Caco-2 (cell line): Measurements from ENCODE around the gene STRA8. TPM values are rescaled to one million over a fixed set of nuclear protein-coding genes. Genes with fewer than 3 reads are reported as not detected.

Experiments
- Bru-seq: library from RNA; stranded (reverse); fragments of 400-500 nt; gene quantifications from one replicate; lab custom pipeline; 2021; lab: Mats Ljungman, UMichigan
- BruChase-seq, 2 experiments: library from RNA; stranded (reverse); fragments of 400-500 nt; gene quantifications; one replicate each; lab custom pipeline; 2021; lab: Mats Ljungman, UMichigan
- BruUV-seq: library from RNA; stranded (reverse); fragments of 400-500 nt; replicated peaks from 2 replicates; lab custom pipeline; 2021; lab: Mats Ljungman, UMichigan
- CTCF ChIA-PET: fragments of 300-600 bp; sonication (Branson Sonifier 250); formaldehyde crosslinking; loops from one replicate; lab custom pipeline; 2022; ENCODE audit warnings: antibody characterized with exemption; lab: Charles Lee
- POLR2A ChIA-PET: fragments of 300-600 bp; sonication (Branson Sonifier 250); formaldehyde crosslinking; loops from one replicate; lab custom pipeline; 2022; ENCODE audit warnings: antibody characterized with exemption; lab: Charles Lee
- DNase-seq, 2 experiments: peaks; one replicate each; pipeline versions ENCODE4 v3.0.0 to v3.0.0-alpha.2; 2020 to 2022
- H3K27me3 ChIP-seq: replicated peaks from 2 replicates; pipeline ENCODE4 v1.6.0; 2011; ENCODE audit warnings: low read length; ENCODE audit not compliant: control insufficient read depth, insufficient read depth
- H3K36me3 ChIP-seq: 2 replicates; pipeline ENCODE4 v1.5.1; 2011; ENCODE audit warnings: low read length; ENCODE audit not compliant: control insufficient read depth, insufficient read depth
- H3K4me1 ChIP-seq: fragments of 250-450 bp; sonication (Bioruptor Pico); 2 replicates; pipeline ENCODE4 v1.5.1; 2020; ENCODE audit warnings: mild to moderate bottlenecking
- H3K4me3 ChIP-seq: 2 replicates; pipeline ENCODE4 v1.5.1; 2011; ENCODE audit warnings: low read depth, mild to moderate bottlenecking, control low read depth, low read length
- H3K9me3 ChIP-seq: fragments of 250-450 bp; sonication (Bioruptor Pico); 2 replicates; pipeline ENCODE4 v1.5.1; 2020; ENCODE audit warnings: mild to moderate bottlenecking, moderate library complexity
- H3K27ac Mint-ChIP-seq: one replicate; pipeline ENCODE4 v1.8.0; 2022; ENCODE audit warnings: mixed read lengths; ENCODE audit not compliant: unreplicated experiment
- H3K27me3 Mint-ChIP-seq: one replicate; pipeline ENCODE4 v1.8.0; 2022; ENCODE audit warnings: mixed read lengths; ENCODE audit not compliant: insufficient read depth, unreplicated experiment
- H3K36me3 Mint-ChIP-seq: one replicate; pipeline ENCODE4 v1.8.0; 2022; ENCODE audit warnings: mild to moderate bottlenecking, mixed read lengths; ENCODE audit not compliant: insufficient read depth, unreplicated experiment
- H3K4me1 Mint-ChIP-seq: one replicate; pipeline ENCODE4 v1.8.0; 2022; ENCODE audit warnings: low read depth, mixed read lengths; ENCODE audit not compliant: unreplicated experiment
- H3K4me3 Mint-ChIP-seq: one replicate; pipeline ENCODE4 v1.8.0; 2022; ENCODE audit warnings: mild to moderate bottlenecking, moderate library complexity, mixed read lengths; ENCODE audit not compliant: unreplicated experiment
- H3K9me3 Mint-ChIP-seq: one replicate; pipeline ENCODE4 v1.8.0; 2022; ENCODE audit warnings: mixed read lengths; ENCODE audit not compliant: unreplicated experiment
- CTCF ChIP-seq, 2 experiments: fragments of 200-600 bp in 1 of 2; IDR thresholded peaks; 1 replicate in 1 of 2; 2 replicates in 1 of 2; pipeline versions ENCODE4 v1.5.1 to v1.8.0; 2011 to 2022; ENCODE audit warnings: antibody characterized with exemption in 1 of 2, control low read depth in 1 of 2, inconsistent platforms in 1 of 2, low read depth in 1 of 2, low read length in 1 of 2, mild to moderate bottlenecking in 1 of 2, moderate library complexity in 1 of 2; ENCODE audit not compliant: insufficient read depth in 1 of 2, severe bottlenecking in 1 of 2, unreplicated experiment in 1 of 2
- intact Hi-C: fragments of 100-400 bp; cut with micrococcal nuclease; formaldehyde crosslinking; loops from one replicate; pipeline ENCODE4 v1.10.0; 2022; ENCODE audit not compliant: unreplicated experiment
- long read RNA-seq: library from polyadenylated mRNA; stranded (forward); transcript quantifications from one replicate; pipeline ENCODE4 v2.0.0, GENCODE V29; 2022
- total RNA-seq: library from RNA; stranded (reverse); gene quantifications from 2 replicates; pipeline ENCODE4 v1.2.3, GENCODE V29; 2022

The STRA8 gene
- total RNA-seq = not detected in 2 replicates
- not detected for Bru-seq, nascent RNA
- BruChase-seq, experiment 1, labeled RNA remaining after a 2-hour chase = percentile 3 among the genes with signal in this experiment
- BruChase-seq, experiment 2, labeled RNA remaining after a 6-hour chase = not detected
- long read RNA-seq = 0 reads

- no peaks in the 10 kb centered on the region for H3K9me3 Mint-ChIP-seq
- intact Hi-C loops = no loop called here
- no peak within 1 kb of the TSS for H3K27ac Mint-ChIP-seq
- H3K36me3 ChIP-seq = no peaks in the 10 kb centered on the region
- CTCF ChIA-PET = no interaction called here
- no peaks in the 10 kb centered on the region for H3K4me1 ChIP-seq
- no peaks in the 10 kb centered on the region for H3K9me3 ChIP-seq
- POLR2A ChIA-PET = no interaction called here
- H3K27me3 Mint-ChIP-seq = no peaks in the 10 kb centered on the region
- H3K4me3 Mint-ChIP-seq = no peak within 1 kb of the TSS
- no peaks in the 10 kb centered on the region for H3K4me1 Mint-ChIP-seq
- no peaks in the 10 kb centered on the region for H3K36me3 Mint-ChIP-seq
- no peak for DNase-seq
- no peaks in the 10 kb centered on the region for H3K27me3 ChIP-seq
- H3K4me3 ChIP-seq = no peak within 1 kb of the TSS
- no TSS peak for BruUV-seq
- TF ChIP-seq CTCF (IDR thresholded peaks at IDR 0.05; ENCODE audit: insufficient read depth in 1 of 2, low read depth in 1 of 2, low read length in 1 of 2, severe bottlenecking in 1 of 2, unreplicated experiment in 1 of 2) = no peak
Observed at GRCh38 chr7:135233570-135233969, at the start of gene STRA8. Gene STRA8 (plus strand): TSS chr7:135233838. CDS start chr7:135240525, 6,687 bp downstream.

GRCh38 chr7:135184254-135184841, 49.3 kb upstream of the STRA8 start:
- H3K4me3 ChIP-seq = no peak overlapping the region
- H3K36me3 ChIP-seq = peaks cover 1% of the 10 kb centered on the region; the same call in 1 of the 2 replicates
- no peaks in the 10 kb centered on the region for H3K27me3 Mint-ChIP-seq
- peaks cover 21% of the 10 kb centered on the region for H3K36me3 Mint-ChIP-seq
- POLR2A ChIA-PET = no interaction called here
- no TSS peak for BruUV-seq
- CTCF ChIA-PET = interaction anchor here (0.6 kb wide), 1 partner anchor 673 kb away, joined by 3 read pairs; no protein-coding TSS in a partner anchor
- no peak for DNase-seq
- no peak overlapping the region for H3K4me3 Mint-ChIP-seq
- H3K27me3 ChIP-seq = no peaks in the 10 kb centered on the region
- intact Hi-C loops = no loop called here
- H3K4me1 ChIP-seq = no peaks in the 10 kb centered on the region
- no peaks in the 10 kb centered on the region for H3K4me1 Mint-ChIP-seq
- TF ChIP-seq CTCF (IDR thresholded peaks at IDR 0.05; ENCODE audit: insufficient read depth in 1 of 2, low read depth in 1 of 2, low read length in 1 of 2, severe bottlenecking in 1 of 2, unreplicated experiment in 1 of 2) = no peak
- H3K9me3 ChIP-seq = peaks cover 34% of the 10 kb centered on the region
- H3K27ac Mint-ChIP-seq = no peak overlapping the region
- H3K9me3 Mint-ChIP-seq = peaks cover 20% of the 10 kb centered on the region

GRCh38 chr7:135185471-135186260, 48.0 kb upstream of the STRA8 start:
- DNase-seq = no peak
- no peak overlapping the region for H3K4me3 ChIP-seq
- Mint-ChIP-seq H3K9me3 (peaks cover 20% of the 10 kb centered on the region), H3K4me1 (no peaks in the 10 kb centered on the region), H3K4me3 (no peak overlapping the region), H3K27ac (no peak overlapping the region), H3K27me3 (no peaks in the 10 kb centered on the region), H3K36me3 (peaks cover 21% of the 10 kb centered on the region)
- BruUV-seq = no TSS peak
- H3K27me3 ChIP-seq = no peaks in the 10 kb centered on the region
- TF ChIP-seq CTCF (IDR thresholded peaks at IDR 0.05; ENCODE audit: insufficient read depth in 1 of 2, low read depth in 1 of 2, low read length in 1 of 2, severe bottlenecking in 1 of 2, unreplicated experiment in 1 of 2) = no peak
- peaks cover 2% of the 10 kb centered on the region; the same call in 1 of the 2 replicates for H3K36me3 ChIP-seq
- ChIA-PET CTCF (no interaction called here), POLR2A (no interaction called here)
- peaks cover 21% of the 10 kb centered on the region for H3K9me3 ChIP-seq
- H3K4me1 ChIP-seq = no peaks in the 10 kb centered on the region
- intact Hi-C loops = no loop called here
